SK-N-MC (cell line): Measurements from ENCODE around the gene ACTG1.
A peak's percentile ranks its signal among the peaks of the same experiment; 100 is the strongest.

ENCODE experiments used
- DNase-seq: peaks from one replicate; pipeline ENCODE4 v3.0.0-alpha.2; 2011; ENCODE audit warnings: low read depth, low spot score
- H3K27ac ChIP-seq: fragments of 200-600 bp; sonication (generic); 2 replicates; pipeline ENCODE4 v1.5.1; 2016; ENCODE audit warnings: mixed run types
- H3K36me3 ChIP-seq: fragments of 200-600 bp; sonication (generic); 2 replicates; pipeline ENCODE4 v1.6.1; 2017; ENCODE audit warnings: antibody characterized with exemption, low read length, mixed read lengths; ENCODE audit not compliant: insufficient read depth
- H3K4me3 ChIP-seq: fragments of 200-600 bp; sonication (generic); 2 replicates; pipeline ENCODE4 v1.5.1; 2016
- H3K9ac ChIP-seq: fragments of 200-600 bp; sonication (generic); 2 replicates; pipeline ENCODE4 v1.8.0; 2017; ENCODE audit warnings: mixed run types, mixed read lengths; ENCODE audit not compliant: insufficient read length
- H3K9me3 ChIP-seq: fragments of 200-600 bp; sonication (generic); 2 replicates; pipeline ENCODE4 v1.6.1; 2017; ENCODE audit warnings: low read depth, mild to moderate bottlenecking, antibody characterized with exemption, low read length, moderate library complexity, mixed read lengths
- EZH2 ChIP-seq: fragments of 200-600 bp; sonication (generic); IDR thresholded peaks from one replicate; pipeline ENCODE4 v1.6.1; 2017; ENCODE audit warnings: antibody characterized with exemption
- FOXP2 ChIP-seq: optimal IDR thresholded peaks from 2 replicates; pipeline ENCODE3; 2011; ENCODE audit warnings: mild to moderate bottlenecking, moderate library complexity; ENCODE audit not compliant: insufficient read depth; ENCODE audit errors: extremely low read length, control extremely low read depth
- POLR2AphosphoS5 ChIP-seq: IDR thresholded peaks from 2 replicates; pipeline ENCODE4 v1.6.1; 2012; ENCODE audit warnings: mild to moderate bottlenecking, low read depth, low read length, borderline replicate concordance

The ACTG1 gene

DNA sequence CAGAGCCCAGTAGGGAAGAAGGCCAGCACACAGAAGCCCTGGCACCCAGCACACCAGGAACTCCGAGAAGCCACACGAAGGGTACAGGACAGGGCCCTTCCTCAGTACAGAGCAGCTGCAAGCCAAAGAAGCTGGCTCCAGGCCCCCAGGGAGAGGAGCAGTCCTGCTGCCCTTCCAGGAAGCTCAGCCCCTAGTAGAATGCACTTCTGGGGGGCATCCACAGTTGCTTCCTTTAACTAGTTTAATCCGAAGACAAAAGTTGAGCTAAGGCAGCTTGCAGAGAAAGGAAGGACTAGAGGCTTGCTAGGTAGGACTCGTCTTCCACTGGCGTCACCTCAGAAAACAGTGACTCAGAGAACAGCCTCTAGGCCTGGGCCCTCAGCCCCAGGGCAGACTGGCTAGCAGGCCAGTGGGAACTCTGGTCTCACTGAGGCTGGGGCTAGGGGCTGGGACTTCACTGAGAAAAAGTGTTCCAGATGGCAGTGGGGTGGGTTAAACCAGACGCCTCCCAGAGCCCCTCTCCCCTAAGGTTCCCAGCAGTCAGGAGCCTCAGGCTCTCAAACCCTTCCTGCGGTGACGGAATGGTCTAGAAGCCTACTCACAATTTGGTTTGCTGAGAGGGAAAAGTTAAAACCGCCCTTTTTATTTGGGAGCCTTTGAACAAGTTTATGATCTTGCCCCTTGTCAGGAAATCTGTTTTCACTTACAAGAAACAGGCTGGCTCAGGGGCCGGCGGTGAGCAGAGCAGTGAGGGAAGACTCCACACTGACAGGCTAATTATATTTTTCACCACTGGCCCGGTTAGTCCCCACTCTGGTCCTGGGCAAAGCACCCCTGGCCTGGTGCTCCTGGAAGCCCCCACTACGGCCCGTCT lies 41.4 kb downstream of the ACTG1 start:
- peak overlapping the region; percentile 99 for H3K27ac ChIP-seq
- peak overlapping the region; percentile 61 for H3K9ac ChIP-seq
- no peak for TF ChIP-seq EZH2
- TF ChIP-seq FOXP2, result no peak
- TF ChIP-seq POLR2AphosphoS5, result peak; percentile 21; the same call in 1 of the 2 replicates
- no peaks in the 10 kb centered on the region for H3K36me3 ChIP-seq
- DNase-seq, result peak; percentile 68
- H3K4me3 ChIP-seq, result peak overlapping the region; percentile 56
- no peaks in the 10 kb centered on the region for H3K9me3 ChIP-seq

- H3K9me3 ChIP-seq, result no peaks in the 10 kb centered on the region
- no peaks in the 10 kb centered on the region for H3K36me3 ChIP-seq
- H3K4me3 ChIP-seq, result no peak overlapping the region
- H3K27ac ChIP-seq, result peak overlapping the region; percentile 99
- no peak for DNase-seq
- no peak for TF ChIP-seq EZH2
- TF ChIP-seq FOXP2, result no peak
- TF ChIP-seq POLR2AphosphoS5, result no peak
- peak overlapping the region; percentile 61 for H3K9ac ChIP-seq
Measured at GRCh38 chr17:81470270-81470943, 42.2 kb downstream of the ACTG1 start.

- H3K36me3 ChIP-seq, result no peaks in the 10 kb centered on the region; the same call in 1 of the 2 replicates
- no peak overlapping the region for H3K4me3 ChIP-seq
- H3K9me3 ChIP-seq, result no peaks in the 10 kb centered on the region
- TF ChIP-seq POLR2AphosphoS5 (no peak), FOXP2 (no peak), EZH2 (no peak)
- no peak for DNase-seq
- no peak overlapping the region for H3K9ac ChIP-seq
- peak overlapping the region; percentile 68; the same call in 1 of the 2 replicates for H3K27ac ChIP-seq
Measured at GRCh38 chr17:81469266-81469665, 43.3 kb downstream of the ACTG1 start.

- DNase-seq, result no peak
- H3K4me3 ChIP-seq, result no peak overlapping the region
- TF ChIP-seq EZH2 (no peak), FOXP2 (no peak), POLR2AphosphoS5 (no peak)
- no peaks in the 10 kb centered on the region for H3K9me3 ChIP-seq
- peaks cover 2% of the 10 kb centered on the region; the same call in 1 of the 2 replicates for H3K36me3 ChIP-seq
- no peak overlapping the region for H3K27ac ChIP-seq
- no peak overlapping the region for H3K9ac ChIP-seq
Measured at GRCh38 chr17:81468770-81469121, 43.9 kb downstream of the ACTG1 start.

- no peak for DNase-seq
- TF ChIP-seq POLR2AphosphoS5 (no peak), FOXP2 (no peak), EZH2 (no peak)
- Histone ChIP-seq H3K36me3 (peaks cover 7% of the 10 kb centered on the region; the same call in 1 of the 2 replicates), H3K9ac (no peak overlapping the region), H3K9me3 (no peaks in the 10 kb centered on the region), H3K4me3 (no peak overlapping the region), H3K27ac (no peak overlapping the region)
Measured at GRCh38 chr17:81468111-81468769, 44.4 kb downstream of the ACTG1 start.

DNA sequence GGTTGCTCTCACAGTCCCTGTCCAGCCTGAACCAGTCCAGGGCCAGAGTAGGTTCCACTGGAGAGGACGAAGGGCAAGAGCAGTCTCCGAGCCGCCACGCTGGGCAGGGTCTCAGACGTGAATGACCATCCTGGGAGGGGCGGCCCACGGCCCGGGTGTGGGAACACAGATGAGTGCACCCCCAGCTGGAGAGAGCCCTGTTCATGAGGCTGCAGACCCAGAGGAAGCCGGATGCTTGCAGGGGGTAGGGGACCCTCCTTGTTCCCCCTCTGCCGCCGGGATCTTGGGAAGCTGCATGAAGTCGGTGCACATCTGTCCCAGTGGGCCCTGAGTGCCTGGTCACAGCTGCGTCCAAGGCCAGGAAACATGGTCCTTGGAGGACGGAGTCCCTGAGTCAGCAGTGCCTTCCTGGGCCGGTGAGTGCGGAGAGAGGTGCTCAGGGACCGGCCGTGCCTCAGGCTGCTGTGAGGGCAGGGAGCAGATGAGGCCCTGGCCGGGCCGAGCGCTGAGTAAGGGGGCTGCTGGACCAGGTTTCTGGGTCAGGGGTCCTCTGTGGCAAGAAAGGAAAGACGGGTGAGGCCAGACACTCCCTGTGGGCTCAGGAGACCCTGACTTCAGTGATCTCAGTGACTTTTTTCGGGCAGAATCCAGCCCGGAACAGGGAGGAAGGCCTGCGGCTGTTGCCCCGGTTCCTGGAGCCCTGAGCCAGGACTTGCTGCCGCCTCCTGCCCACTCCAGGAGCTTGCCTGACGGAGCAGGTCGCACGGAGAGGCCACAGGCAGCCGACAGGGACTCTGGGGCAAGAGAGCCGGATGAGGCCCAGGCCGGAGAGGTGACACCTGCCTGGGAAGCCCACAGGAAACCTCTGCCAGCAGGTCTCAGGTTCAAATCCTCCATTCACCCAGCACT lies 45.8 kb downstream of the ACTG1 start:
- TF ChIP-seq FOXP2 (no peak), EZH2 (no peak), POLR2AphosphoS5 (no peak; the same call in 1 of the 2 replicates)
- H3K9me3 ChIP-seq, result no peaks in the 10 kb centered on the region
- peaks cover 13% of the 10 kb centered on the region; the same call in 1 of the 2 replicates for H3K36me3 ChIP-seq
- DNase-seq, result no peak
- no peak overlapping the region for H3K4me3 ChIP-seq
- no peak overlapping the region for H3K9ac ChIP-seq
- H3K27ac ChIP-seq, result no peak overlapping the region

- TF ChIP-seq EZH2 (no peak), POLR2AphosphoS5 (no peak), FOXP2 (no peak)
- H3K9ac ChIP-seq, result no peak overlapping the region
- H3K9me3 ChIP-seq, result no peaks in the 10 kb centered on the region
- peaks cover 17% of the 10 kb centered on the region; the same call in 1 of the 2 replicates for H3K36me3 ChIP-seq
- H3K27ac ChIP-seq, result no peak overlapping the region
- no peak for DNase-seq
- H3K4me3 ChIP-seq, result no peak overlapping the region
Measured at GRCh38 chr17:81465910-81466309, 46.7 kb downstream of the ACTG1 start.

GRCh38 chr17:81464586-81464985 lies 48.0 kb downstream of the ACTG1 start:
- no peak for DNase-seq
- Histone ChIP-seq H3K4me3 (no peak overlapping the region), H3K9me3 (no peaks in the 10 kb centered on the region), H3K36me3 (peaks cover 22% of the 10 kb centered on the region; the same call in 1 of the 2 replicates), H3K9ac (no peak overlapping the region), H3K27ac (no peak overlapping the region)
- TF ChIP-seq EZH2 (no peak), FOXP2 (no peak), POLR2AphosphoS5 (no peak)
